Endodermal cell (in vitro differentiated cells): Measurements from ENCODE around the gene CHRD. TPM values are rescaled to one million over a fixed set of nuclear protein-coding genes. Genes with fewer than 3 reads are reported as not detected.

Experiments used
- DNase-seq: peaks from one replicate; pipeline ENCODE4 v3.0.0-alpha.2; 2017
- H3K27ac ChIP-seq: 2 replicates; pipeline ENCODE4 v1.5.1; 2013; ENCODE audit warnings: mild to moderate bottlenecking, low read depth, low read length, moderate library complexity
- H3K27me3 ChIP-seq: 2 replicates; pipeline ENCODE4 v1.6.1; 2013; ENCODE audit warnings: mild to moderate bottlenecking, low read length, moderate library complexity; ENCODE audit not compliant: insufficient read depth, control insufficient read depth, poor library complexity, severe bottlenecking
- H3K36me3 ChIP-seq: 2 replicates; pipeline ENCODE4 v1.7.0; 2013; ENCODE audit warnings: mild to moderate bottlenecking, low read length, moderate library complexity; ENCODE audit not compliant: control insufficient read depth, insufficient read depth
- H3K4me1 ChIP-seq: one replicate; pipeline ENCODE4 v1.7.0; 2013; ENCODE audit warnings: low read length; ENCODE audit not compliant: control insufficient read depth, insufficient read depth
- H3K4me3 ChIP-seq: 2 replicates; pipeline ENCODE4 v1.5.1; 2013; ENCODE audit warnings: mild to moderate bottlenecking, low read length, moderate library complexity
- H3K9ac ChIP-seq: 2 replicates; pipeline ENCODE4 v1.6.1; 2013; ENCODE audit warnings: mild to moderate bottlenecking, low read length, moderate library complexity; ENCODE audit not compliant: poor library complexity, severe bottlenecking; ENCODE audit errors: extremely low read depth
- H3K9me3 ChIP-seq: 2 replicates; pipeline ENCODE4 v1.6.1; 2013; ENCODE audit warnings: mild to moderate bottlenecking, low read length, moderate library complexity; ENCODE audit not compliant: control insufficient read depth
- H3K27ac Mint-ChIP-seq: 2 replicates; pipeline ENCODE4 v1.8.0; 2020; ENCODE audit warnings: mixed read lengths
- H3K27me3 Mint-ChIP-seq: 2 replicates; pipeline ENCODE4 v1.8.0; 2021; ENCODE audit warnings: mild to moderate bottlenecking, mixed read lengths; ENCODE audit not compliant: insufficient read depth
- H3K36me3 Mint-ChIP-seq: 2 replicates; pipeline ENCODE4 v1.8.0; 2020; ENCODE audit warnings: low read depth, mixed read lengths
- H3K4me1 Mint-ChIP-seq: 2 replicates; pipeline ENCODE4 v1.8.0; 2020; ENCODE audit warnings: mixed read lengths
- H3K4me3 Mint-ChIP-seq: 2 replicates; pipeline ENCODE4 v1.8.0; 2020; ENCODE audit warnings: mild to moderate bottlenecking, moderate library complexity, mixed read lengths
- H3K9me3 Mint-ChIP-seq: 2 replicates; pipeline ENCODE4 v1.8.0; 2020; ENCODE audit warnings: mild to moderate bottlenecking, mixed read lengths
- CTCF ChIP-seq: fragments of 200-600 bp; sonication (generic); conservative IDR thresholded peaks from 2 replicates; pipeline ENCODE4 v1.5.0; 2021; ENCODE audit warnings: antibody characterized with exemption, mild to moderate bottlenecking
- WGBS, 2 experiments: methylation state at CpG; one replicate each; pipeline versions ENCODE4 v1.1.5 to v1.1.7; 2013; ENCODE audit warnings: missing lambda C conversion rate in 2 of 2, mixed read lengths in 1 of 2; ENCODE audit not compliant: insufficient coverage in 1 of 2, insufficient read length in 1 of 2; 5-methylcytosine and 5-hydroxymethylcytosine counted together
- total RNA-seq, 2 donors: library from RNA; stranded (reverse); fragmentation: NEBNext Ultra II Directional in 1 of 2; extraction: Animal tissue kit (Norgen Biotek cat#: 25700) in 1 of 2; gene quantifications; 2 replicates in 1 of 2; 3 replicates in 1 of 2; pipeline ENCODE4 v1.2.1, GENCODE V29; 2021

The CHRD gene
- total RNA-seq, 2 donors from 2014 or later, result 5.0 to 17.4 TPM

- 92 to 95% methylated on average over 5 of the region's 5 CpGs for WGBS, 2 experiments
- Mint-ChIP-seq H3K4me3 (no peak overlapping the region), H3K36me3 (peaks cover 49% of the 10 kb centered on the region)
Observed at GRCh38 chr3:184366619-184367289, 13.1 kb upstream of the CHRD start.

GRCh38 chr3:184368116-184368515 is 11.7 kb upstream of the CHRD start:
- Mint-ChIP-seq H3K4me1 (peaks cover 35% of the 10 kb centered on the region), H3K36me3 (peaks cover 49% of the 10 kb centered on the region), H3K4me3 (no peak overlapping the region), H3K27ac (no peak overlapping the region), H3K9me3 (no peaks in the 10 kb centered on the region), H3K27me3 (no peaks in the 10 kb centered on the region)
- DNase-seq, result peak; percentile 35
- Histone ChIP-seq H3K4me1 (peaks cover 7% of the 10 kb centered on the region), H3K9ac (no peak overlapping the region), H3K4me3 (no peak overlapping the region), H3K36me3 (peaks cover 49% of the 10 kb centered on the region), H3K9me3 (no peaks in the 10 kb centered on the region), H3K27ac (no peak overlapping the region), H3K27me3 (no peaks in the 10 kb centered on the region)
- WGBS, 2 experiments, result 93 to 98% methylated on average over 5 to 9 of the region's 9 CpGs
- no peak for TF ChIP-seq CTCF

More at GRCh38 chr3:184366619-184367289, 13.1 kb upstream of the CHRD start:
- H3K9me3 Mint-ChIP-seq, result no peaks in the 10 kb centered on the region
- H3K27me3 ChIP-seq, result no peaks in the 10 kb centered on the region
- no peak overlapping the region for H3K9ac ChIP-seq
- H3K27me3 Mint-ChIP-seq, result no peaks in the 10 kb centered on the region
- no peaks in the 10 kb centered on the region for H3K9me3 ChIP-seq
- no peak for DNase-seq
- peaks cover 2% of the 10 kb centered on the region for H3K4me1 ChIP-seq
- H3K4me3 ChIP-seq, result no peak overlapping the region
- no peak for TF ChIP-seq CTCF
- no peak overlapping the region for H3K27ac ChIP-seq
- peaks cover 49% of the 10 kb centered on the region for H3K36me3 ChIP-seq
- peaks cover 27% of the 10 kb centered on the region for H3K4me1 Mint-ChIP-seq
- no peak overlapping the region for H3K27ac Mint-ChIP-seq

- peaks cover 47% of the 10 kb centered on the region for H3K36me3 Mint-ChIP-seq
- no peak overlapping the region for H3K27ac ChIP-seq
Observed at GRCh38 chr3:184368586-184369183, 11.2 kb upstream of the CHRD start.

More at GRCh38 chr3:184368586-184369183, 11.2 kb upstream of the CHRD start:
- H3K36me3 ChIP-seq, result peaks cover 49% of the 10 kb centered on the region
- peaks cover 4% of the 10 kb centered on the region for H3K27me3 ChIP-seq
- H3K4me1 ChIP-seq, result peaks cover 7% of the 10 kb centered on the region
- H3K27ac Mint-ChIP-seq, result no peak overlapping the region
- peaks cover 34% of the 10 kb centered on the region for H3K4me1 Mint-ChIP-seq
- no peak overlapping the region for H3K4me3 Mint-ChIP-seq
- no peak overlapping the region for H3K4me3 ChIP-seq
- no peaks in the 10 kb centered on the region for H3K9me3 Mint-ChIP-seq
- H3K27me3 Mint-ChIP-seq, result no peaks in the 10 kb centered on the region
- TF ChIP-seq CTCF, result no peak
- no peak for DNase-seq
- no peak overlapping the region for H3K9ac ChIP-seq
- 89 to 94% methylated on average over 3 of the region's 3 CpGs for WGBS, 2 experiments
- H3K9me3 ChIP-seq, result no peaks in the 10 kb centered on the region
